Pancreas (tissue), 10 donors: ENCODE results near the gene TAGLN2. TPM values are rescaled to one million over a fixed set of nuclear protein-coding genes. Genes with fewer than 3 reads are reported as not detected.
A peak's percentile ranks its signal among the peaks of the same experiment; 100 is the strongest.

Experiments used
- ATAC-seq, 4 donors: fragments of 200-7000 bp; cut with Tn5 transposase; one replicate each; pipeline versions ENCODE4 v1.8.0 to v1.9.1; 2020; ENCODE audit warnings: mild to moderate bottlenecking in 4 of 4, moderate library complexity in 4 of 4
- DNase-seq, 6 donors: peaks; one replicate each; pipeline ENCODE4 v3.0.0-alpha.2; 2020
- FAIRE-seq: peaks from 2 replicates; lab custom pipeline; 2012; peaks lifted over from hg19 to GRCh38; lab: Jason Lieb, UNC
- H3K27ac ChIP-seq, 4 donors: fragments of 200-600 bp; sonication (generic); 1 replicate in 3 of 4; 2 replicates in 1 of 4; pipeline versions ENCODE4 v1.5.0 to v1.8.0; 2020
- H3K27me3 ChIP-seq, 4 donors: fragments of 200-600 bp; one replicate each; pipeline ENCODE4 v1.8.0; 2021
- H3K36me3 ChIP-seq, 3 donors: fragments of 200-600 bp; sonication (generic) in 1 of 3; one replicate each; pipeline versions ENCODE4 v1.5.0 to v1.8.0; 2020 to 2021
- H3K4me1 ChIP-seq, 3 donors: fragments of 200-600 bp; one replicate each; pipeline ENCODE4 v1.8.0; 2021
- H3K4me3 ChIP-seq, 4 donors: fragments of 200-600 bp; sonication (generic) in 2 of 4; one replicate each; pipeline versions ENCODE4 v1.5.0 to v1.8.0; 2020 to 2021
- H3K9me3 ChIP-seq, 4 donors: fragments of 200-600 bp; one replicate each; pipeline ENCODE4 v1.8.0; 2021
- CTCF ChIP-seq, 4 donors: fragments of 200-600 bp; sonication (generic) in 3 of 4; IDR thresholded peaks; one replicate each; pipeline versions ENCODE4 v1.5.0 to v1.8.0; 2021; ENCODE audit warnings: antibody characterized with exemption in 4 of 4
- WGBS, 2 donors: extraction: QIAGEN DNeasy Blood & Tissue Kit; methylation state at CpG; one replicate each; pipeline ENCODE4 v1.1.7; 2013; 5-methylcytosine and 5-hydroxymethylcytosine counted together
- intact Hi-C, 3 donors: fragments of 100-400 bp; cut with DNase I; formaldehyde crosslinking; loops; one replicate each; pipeline versions ENCODE4 v1.11.1 to v1.14.2; 2022
- polyA plus RNA-seq, 2 donors: library from polyadenylated mRNA; stranded (reverse); fragments of 200-250 nt; gene quantifications; one replicate each; pipeline ENCODE4 v1.2.3, GENCODE V29; 2013
- total RNA-seq, 6 donors: library from RNA; stranded (reverse); fragmentation: NEBNext Ultra II Directional in 4 of 6; extraction: Animal tissue kit (Norgen Biotek cat#: 25700) in 4 of 6; gene quantifications; one replicate each; pipeline versions ENCODE4 v1.2.1 to v1.2.4, GENCODE V29; 2021 to 2023
- donor health status: healthy with polysubstance abuse.
- donor health status: DM: no; HTN: no; CAD: no; lungs with moderate emphysema.
- donor health status: DM: no; HTN: no; CAD: no.
- donor health status: control.
- donor health status: control.
- donor health status: Bipolar disorder and iron deficiency.
- donor health status: DM: yes; HTN: yes; CAD: no.
- donor health status: DM: no; HTN: no; CAD: no.
- donor health status: DM: no; HTN: no; CAD: no.
- donor health status: DM: yes; HTN: yes; CAD: no.

TAGLN2 gene
- total and polyA plus RNA-seq, 8 donors: 93.2 to 242 (median 159) TPM

DNA sequence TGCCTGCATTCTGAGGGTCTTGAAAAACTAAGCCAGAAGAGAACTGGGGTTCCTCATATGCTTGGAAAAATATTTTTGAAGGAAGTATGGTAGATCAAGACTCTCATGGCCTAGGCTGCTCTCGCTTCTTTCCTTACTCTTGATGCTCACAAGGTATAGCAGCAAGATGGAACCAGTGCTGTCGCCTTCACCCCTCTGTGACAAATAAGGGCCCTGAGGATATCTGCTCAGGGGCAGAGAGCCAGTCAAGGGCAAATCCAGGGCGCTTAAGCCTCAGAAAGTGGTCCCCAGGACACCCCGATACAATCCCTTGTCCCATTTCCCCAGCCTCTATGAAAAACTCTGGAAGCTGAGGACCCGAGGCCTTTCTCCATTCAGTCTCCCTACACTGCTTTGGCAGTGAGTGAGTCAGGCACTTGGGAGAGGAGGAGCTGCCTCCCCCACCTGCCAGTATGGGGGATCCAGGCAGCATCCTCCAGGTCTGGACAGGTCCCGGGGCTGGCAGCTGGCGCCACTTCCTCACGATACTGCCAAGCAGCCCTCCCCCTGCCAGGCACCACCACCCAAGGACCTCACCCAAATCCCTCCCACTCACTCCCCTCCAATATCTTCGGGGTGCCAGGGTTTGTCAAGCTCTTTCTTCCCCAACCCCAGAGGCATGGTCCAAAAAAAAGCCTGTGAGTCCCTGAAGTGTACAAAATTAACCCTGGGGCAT lies 18.8 kb upstream of the TAGLN2 start:
- peak in 1 of 6 donors; percentile 67 for DNase-seq
- WGBS, 2 donors: 74 to 78% methylated on average over 9 of the region's 9 CpGs
- TF ChIP-seq CTCF (IDR thresholded peaks at IDR 0.05): no peak

DNA sequence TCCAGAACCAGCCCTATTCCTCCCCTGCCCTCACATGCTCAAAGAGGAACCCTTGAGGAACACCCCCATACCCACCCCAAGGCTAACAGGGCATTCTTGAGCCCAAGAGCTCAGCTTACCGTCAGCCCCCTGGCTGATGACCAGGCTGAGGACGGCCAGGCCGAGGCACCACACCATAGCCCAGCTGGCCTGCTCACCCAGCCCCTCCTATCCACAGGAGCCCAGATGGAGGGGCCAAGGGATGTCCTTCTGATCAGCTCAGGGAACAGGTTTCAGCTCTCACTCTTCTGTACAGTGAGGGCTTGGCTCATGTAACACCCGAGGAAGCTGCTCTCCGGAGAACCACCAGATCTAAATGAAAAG lies 18.0 kb upstream of the TAGLN2 start:
- no peak overlapping the region for H3K27ac ChIP-seq
- no peaks in the 10 kb centered on the region for H3K9me3 ChIP-seq
- no peak for DNase-seq
- no peak for TF ChIP-seq CTCF (IDR thresholded peaks at IDR 0.05)
- peaks cover 0 to 4% (median 4%) of the 10 kb centered on the region in 3 donors for H3K4me1 ChIP-seq
- FAIRE-seq: no peak
- H3K27me3 ChIP-seq: no peaks in the 10 kb centered on the region
- intact Hi-C loops: no loop called here
- 82 to 83% methylated on average over 5 of the region's 5 CpGs for WGBS, 2 donors
- no peaks in the 10 kb centered on the region for H3K36me3 ChIP-seq
- ATAC-seq: no peak
- no peak overlapping the region for H3K4me3 ChIP-seq

More for the DNA sequence above, 18.8 kb upstream of the TAGLN2 start:
- Histone ChIP-seq H3K36me3 (no peaks in the 10 kb centered on the region), H3K27me3 (no peaks in the 10 kb centered on the region), H3K4me3 (no peak overlapping the region), H3K9me3 (no peaks in the 10 kb centered on the region), H3K27ac (no peak overlapping the region), H3K4me1 (peaks cover 0 to 8% (median 4%) of the 10 kb centered on the region in 3 donors)
- FAIRE-seq (no peak), ATAC-seq (no peak)
- intact Hi-C loops: loop anchor here in 1 of 3 donors (2.0 kb wide), 1 partner anchor 59 kb away; no protein-coding TSS in a partner anchor

DNA sequence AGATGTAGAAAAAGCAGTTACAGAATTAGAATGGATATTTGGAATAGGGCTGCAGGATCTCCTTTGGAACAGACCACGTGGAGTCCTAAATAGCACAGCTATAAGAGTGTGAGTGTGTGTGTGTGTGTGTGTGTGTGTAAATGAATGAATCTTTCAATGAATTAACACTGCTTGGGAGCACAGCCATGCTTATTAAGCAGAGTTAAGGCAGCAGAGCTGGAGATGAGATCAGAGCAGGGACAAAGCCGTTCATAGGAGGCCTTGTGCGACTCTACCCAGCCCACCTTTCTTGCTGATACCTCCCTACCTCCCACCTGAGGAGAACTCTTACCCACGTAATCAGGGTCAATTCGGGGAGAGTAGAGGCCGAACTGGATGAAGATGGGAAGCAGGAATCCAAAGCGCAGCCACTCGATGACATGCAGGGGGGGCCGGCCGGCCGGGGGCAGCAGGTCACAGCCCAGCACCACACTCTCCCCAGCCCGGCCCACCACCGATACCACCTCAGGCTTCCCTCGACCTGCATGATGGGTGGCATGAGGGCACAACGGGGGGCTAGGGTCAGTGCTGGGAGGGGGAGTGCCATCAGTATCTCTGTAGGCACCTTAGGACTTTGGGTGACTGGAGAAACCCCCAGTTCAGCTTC lies 17.4 kb upstream of the TAGLN2 start:
- FAIRE-seq (no peak), DNase-seq (no peak), ATAC-seq (no peak)
- Histone ChIP-seq H3K36me3 (no peaks in the 10 kb centered on the region), H3K4me1 (peaks cover 0 to 4% (median 4%) of the 10 kb centered on the region in 3 donors), H3K9me3 (no peaks in the 10 kb centered on the region), H3K4me3 (no peak overlapping the region), H3K27me3 (no peaks in the 10 kb centered on the region), H3K27ac (no peak overlapping the region)
- TF ChIP-seq CTCF (IDR thresholded peaks at IDR 0.05): no peak
- intact Hi-C loops: no loop called here
- 78 to 79% methylated on average over 15 of the region's 15 CpGs for WGBS, 2 donors

DNA sequence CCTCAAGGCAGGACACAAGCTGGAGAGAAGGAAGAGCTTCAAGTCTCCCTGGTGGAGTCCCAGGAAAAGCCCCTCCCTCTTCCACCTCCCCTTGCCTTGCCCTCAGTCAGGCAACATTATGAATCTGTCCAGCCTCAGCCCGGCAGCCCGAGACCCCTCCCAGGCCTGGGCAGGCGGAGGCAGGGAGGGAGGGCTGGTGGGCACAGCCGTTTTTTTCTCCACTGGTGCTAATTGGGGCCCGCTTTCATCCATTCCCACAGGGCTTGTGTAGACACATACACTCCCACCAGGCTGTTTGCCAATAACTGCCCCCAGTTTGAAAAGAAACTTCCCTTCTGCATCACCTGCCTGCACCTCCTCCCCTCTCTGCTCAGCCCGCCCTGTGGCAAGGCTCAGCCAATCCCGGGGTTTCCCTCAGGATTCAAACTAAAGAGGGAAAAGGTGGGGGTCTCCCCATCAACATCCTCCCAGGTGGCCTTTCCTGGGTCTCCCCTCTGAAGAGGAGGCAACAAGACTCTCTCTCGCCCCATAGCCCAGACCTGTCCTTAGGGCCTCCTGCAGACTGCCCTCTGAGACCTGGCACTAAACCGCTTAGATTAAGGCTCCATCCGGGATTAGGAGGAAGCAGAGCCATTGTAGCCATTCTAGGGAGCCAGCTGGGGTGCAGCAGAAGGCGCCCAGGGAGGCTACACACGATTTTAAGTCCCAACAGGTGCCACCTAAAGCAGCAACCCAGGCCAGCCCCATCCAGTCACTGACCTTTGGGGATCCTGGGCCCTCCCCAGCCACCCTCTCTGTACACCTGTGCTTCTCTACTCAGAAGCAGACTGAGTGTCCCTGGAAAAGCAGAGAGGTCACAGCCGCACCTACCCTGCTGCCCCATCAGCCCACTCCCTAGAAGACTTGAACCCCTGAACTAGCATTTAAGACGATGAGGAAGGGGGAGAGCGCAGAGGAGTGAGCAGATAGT lies 16.6 kb upstream of the TAGLN2 start:
- no peak overlapping the region for H3K4me3 ChIP-seq
- H3K9me3 ChIP-seq: no peaks in the 10 kb centered on the region
- DNase-seq (no peak), FAIRE-seq (no peak), ATAC-seq (no peak)
- no peak overlapping the region for H3K27ac ChIP-seq
- intact Hi-C loops: no loop called here
- H3K36me3 ChIP-seq: no peaks in the 10 kb centered on the region
- TF ChIP-seq CTCF (IDR thresholded peaks at IDR 0.05): no peak
- WGBS, 2 donors: 71 to 81% methylated on average over 14 to 15 of the region's 15 CpGs
- H3K4me1 ChIP-seq: peaks cover 0 to 4% (median 4%) of the 10 kb centered on the region in 3 donors
- H3K27me3 ChIP-seq: no peaks in the 10 kb centered on the region
